Vagina (tissue), 2 donors: ENCODE measurements around the gene C3orf20. TPM values are rescaled to one million over a fixed set of nuclear protein-coding genes. Genes with fewer than 3 reads are reported as not detected.
A peak's percentile ranks its signal among the peaks of the same experiment; 100 is the strongest.

Source experiments
- DNase-seq, 2 donors: peaks; one replicate each; pipeline ENCODE4 v3.0.0-alpha.2; 2017; ENCODE audit errors: extremely low spot score in 2 of 2
- H3K27ac ChIP-seq: fragments of 200-600 bp; sonication (generic); one replicate; pipeline ENCODE4 v1.5.1; 2019
- H3K27me3 ChIP-seq: fragments of 200-600 bp; sonication (generic); one replicate; pipeline ENCODE4 v1.5.1; 2019
- H3K36me3 ChIP-seq, 2 donors: fragments of 200-600 bp; sonication (generic); one replicate each; pipeline ENCODE4 v1.5.1; 2017 to 2019
- H3K4me1 ChIP-seq: fragments of 200-600 bp; sonication (generic); one replicate; pipeline ENCODE4 v1.5.1; 2019
- H3K4me3 ChIP-seq, 2 donors: fragments of 200-600 bp; sonication (generic); 1 replicate in 1 of 2; 2 replicates in 1 of 2; pipeline ENCODE4 v1.5.1; 2016 to 2019
- H3K9me3 ChIP-seq: fragments of 200-600 bp; sonication (generic); one replicate; pipeline ENCODE4 v1.5.1; 2019
- CTCF ChIP-seq, 3 experiments: fragments of 450-650 bp in 2 of 3; fragments of 200-600 bp in 1 of 3; sonication (generic) in 1 of 3; IDR thresholded peaks; one replicate each; pipeline ENCODE4 v1.5.1; 2017 to 2019; ENCODE audit warnings: antibody characterized with exemption in 3 of 3, mild to moderate bottlenecking in 2 of 3, moderate library complexity in 2 of 3
- POLR2A ChIP-seq, 2 donors: fragments of 450-650 bp; IDR thresholded peaks; one replicate each; pipeline ENCODE4 v1.6.1; 2017; ENCODE audit warnings: antibody characterized with exemption in 2 of 2, mild to moderate bottlenecking in 2 of 2, moderate library complexity in 2 of 2
- POLR2AphosphoS5 ChIP-seq, 2 donors: sonication (generic); formaldehyde crosslinking; IDR thresholded peaks; one replicate each; pipeline ENCODE4 v1.9.0; 2017; ENCODE audit warnings: antibody characterized with exemption in 2 of 2, mild to moderate bottlenecking in 2 of 2, low read depth in 1 of 2; ENCODE audit not compliant: insufficient read depth in 1 of 2
- intact Hi-C: fragments of 100-400 bp; cut with DNase I; formaldehyde crosslinking; loops from one replicate; pipeline ENCODE4 v1.15.1; 2023
- total RNA-seq: library from RNA; depleted of rRNA; stranded (reverse); fragments of >200 nt; gene quantifications from one replicate; pipeline ENCODE4 v1.2.3, GENCODE V29; 2016

The C3orf20 gene
- total RNA-seq, 1 donor from 2014 or later = 0.49 TPM

GRCh38 chr3:14725564-14726440 is 50.9 kb downstream of the C3orf20 start:
- Histone ChIP-seq H3K36me3 (no peaks in the 10 kb centered on the region), H3K27ac (peak overlapping the region; percentile 37), H3K27me3 (no peaks in the 10 kb centered on the region), H3K4me3 (no peak overlapping the region), H3K4me1 (peaks cover 4% of the 10 kb centered on the region), H3K9me3 (no peaks in the 10 kb centered on the region)
- DNase-seq = peak in 1 of 2 donors; percentile 88
- TF ChIP-seq POLR2A (IDR thresholded peaks at IDR 0.05) = no peak
- peak; percentile 28 to 54 for TF ChIP-seq POLR2AphosphoS5 (IDR thresholded peaks at IDR 0.05; ENCODE audit: insufficient read depth in 1 of 2, low read depth in 1 of 2)
- intact Hi-C loops = no loop called here

GRCh38 chr3:14726441-14726780 is 51.5 kb downstream of the C3orf20 start:
- peak in 1 of 2 donors; percentile 85 for DNase-seq
- no peak for TF ChIP-seq POLR2AphosphoS5 (IDR thresholded peaks at IDR 0.05; ENCODE audit: insufficient read depth in 1 of 2, low read depth in 1 of 2)
- TF ChIP-seq CTCF (IDR thresholded peaks at IDR 0.05) = no peak
- TF ChIP-seq POLR2A (IDR thresholded peaks at IDR 0.05) = no peak
- H3K27ac ChIP-seq = peak overlapping the region; percentile 37
- intact Hi-C loops = no loop called here
- H3K4me3 ChIP-seq = no peak overlapping the region
- no peaks in the 10 kb centered on the region for H3K9me3 ChIP-seq
- no peaks in the 10 kb centered on the region for H3K36me3 ChIP-seq
- H3K27me3 ChIP-seq = no peaks in the 10 kb centered on the region
- peaks cover 4% of the 10 kb centered on the region for H3K4me1 ChIP-seq

GRCh38 chr3:14728113-14728512 is 53.2 kb downstream of the C3orf20 start:
- Histone ChIP-seq H3K4me3 (no peak overlapping the region), H3K9me3 (no peaks in the 10 kb centered on the region), H3K4me1 (peaks cover 4% of the 10 kb centered on the region), H3K27me3 (no peaks in the 10 kb centered on the region), H3K27ac (no peak overlapping the region), H3K36me3 (no peaks in the 10 kb centered on the region)
- TF ChIP-seq CTCF (IDR thresholded peaks at IDR 0.05) (no peak), POLR2AphosphoS5 (IDR thresholded peaks at IDR 0.05; ENCODE audit: insufficient read depth in 1 of 2, low read depth in 1 of 2) (no peak)
- intact Hi-C loops = no loop called here
- no peak for DNase-seq

- no peaks in the 10 kb centered on the region for H3K36me3 ChIP-seq
- no peaks in the 10 kb centered on the region for H3K9me3 ChIP-seq
- H3K27me3 ChIP-seq = no peaks in the 10 kb centered on the region
- no peak for TF ChIP-seq POLR2AphosphoS5 (IDR thresholded peaks at IDR 0.05; ENCODE audit: insufficient read depth in 1 of 2, low read depth in 1 of 2)
- TF ChIP-seq CTCF (IDR thresholded peaks at IDR 0.05) = no peak
- TF ChIP-seq POLR2A (IDR thresholded peaks at IDR 0.05) = no peak
- H3K4me3 ChIP-seq = no peak overlapping the region
- H3K4me1 ChIP-seq = no peaks in the 10 kb centered on the region
- intact Hi-C loops = no loop called here
- no peak overlapping the region for H3K27ac ChIP-seq
- no peak for DNase-seq
Measured at GRCh38 chr3:14730703-14731382, 55.9 kb downstream of the C3orf20 start.

- Histone ChIP-seq H3K36me3 (no peaks in the 10 kb centered on the region), H3K27me3 (no peaks in the 10 kb centered on the region), H3K4me1 (no peaks in the 10 kb centered on the region), H3K27ac (no peak overlapping the region), H3K4me3 (no peak overlapping the region), H3K9me3 (no peaks in the 10 kb centered on the region)
- TF ChIP-seq POLR2AphosphoS5 (IDR thresholded peaks at IDR 0.05; ENCODE audit: insufficient read depth in 1 of 2, low read depth in 1 of 2) (no peak), POLR2A (IDR thresholded peaks at IDR 0.05) (no peak), CTCF (IDR thresholded peaks at IDR 0.05) (no peak)
- intact Hi-C loops = no loop called here
- no peak for DNase-seq
Measured at GRCh38 chr3:14740983-14741382, 66.0 kb downstream of the C3orf20 start.
